ENCODE data around the gene STOM. TPM values are rescaled to one million over a fixed set of nuclear protein-coding genes. Genes with fewer than 3 reads are reported as not detected.

The STOM gene
- total and polyA plus RNA-seq, 10 of the 15 experiments (the other 5 are each of a cell fraction or from before 2014, with no cell fraction given) = 6.7 to 47.4 (median 39.8) TPM

Other genes with a start within 250 kb of the STOM start
- 16.9 and 21.0 TPM in 2 replicates for gene RAB14, start 168.4 kb downstream of the STOM start, total RNA-seq (2014; rRNA removed)
- 24.9 and 25.7 TPM in 2 replicates for gene RAB14, start 168.4 kb downstream of the STOM start, total RNA-seq (2014; rRNA removed; fragmentation: Illumina TruSeq; extraction: Trizol)
- 46.7 and 51.1 TPM in 2 replicates for gene RAB14, start 168.4 kb downstream of the STOM start, total RNA-seq (2021)
- 23.7 and 32.9 TPM in 2 replicates for gene RAB14, start 168.4 kb downstream of the STOM start, polyA plus RNA-seq (2011; rRNA removed)
- 40.8 and 48.7 TPM in 2 replicates for gene RAB14, start 168.4 kb downstream of the STOM start, polyA plus RNA-seq (2014; fragmentation: Illumina TruSeq; extraction: Trizol)
- 10 to 100 TPM; 21.3 to 26.0 TPM for gene RAB14, start 168.4 kb downstream of the STOM start, polyA plus RNA-seq (2014; fragmentation: Nextera tagmentation; extraction: Ambion mirVana)
- 15.2 and 16.7 TPM in 2 replicates for gene RAB14, start 168.4 kb downstream of the STOM start, polyA plus RNA-seq (2014; rRNA removed)
- gene RAB14, start 168.4 kb downstream of the STOM start, polyA plus RNA-seq (2016; fragmentation: Nextera tagmentation; extraction: Ambion mirVana) = 10 to 100 TPM; 57.4 to 59.9 TPM
- 6.3 and 8.1 TPM in 2 replicates for gene GSN, start 102.1 kb downstream of the STOM start, total RNA-seq (2014; rRNA removed)
- gene GSN, start 102.1 kb downstream of the STOM start, total RNA-seq (2014; rRNA removed; fragmentation: Illumina TruSeq; extraction: Trizol) = 5.1 and 5.9 TPM in 2 replicates
- 6.5 and 7.7 TPM in 2 replicates for gene GSN, start 102.1 kb downstream of the STOM start, total RNA-seq (2021)
- gene GSN, start 102.1 kb downstream of the STOM start, polyA plus RNA-seq (2011; rRNA removed) = 6.1 and 7.8 TPM in 2 replicates
- 3.9 and 6.5 TPM in 2 replicates for gene GSN, start 102.1 kb downstream of the STOM start, polyA plus RNA-seq (2014; fragmentation: Illumina TruSeq; extraction: Trizol)
- under 1 TPM; 0.66 to 0.84 TPM for gene GSN, start 102.1 kb downstream of the STOM start, polyA plus RNA-seq (2014; fragmentation: Nextera tagmentation; extraction: Ambion mirVana)
- 9.2 and 9.8 TPM in 2 replicates for gene GSN, start 102.1 kb downstream of the STOM start, polyA plus RNA-seq (2014; rRNA removed)
- gene GSN, start 102.1 kb downstream of the STOM start, polyA plus RNA-seq (2016; fragmentation: Nextera tagmentation; extraction: Ambion mirVana) = 1 to 10 TPM; 5.2 to 6.1 TPM
- gene GGTA1, start 129.6 kb upstream of the STOM start, total RNA-seq (2014; rRNA removed) = 0.23 and 0.44 TPM in 2 replicates
- 0.13 and 0.32 TPM in 2 replicates for gene GGTA1, start 129.6 kb upstream of the STOM start, total RNA-seq (2014; rRNA removed; fragmentation: Illumina TruSeq; extraction: Trizol)
- gene GGTA1, start 129.6 kb upstream of the STOM start, total RNA-seq (2021) = 0.13 TPM in 2 replicates
- gene GGTA1, start 129.6 kb upstream of the STOM start, polyA plus RNA-seq (2011; rRNA removed) = not detected in 2 replicates
- 0.17 and 0.31 TPM in 2 replicates for gene GGTA1, start 129.6 kb upstream of the STOM start, polyA plus RNA-seq (2014; fragmentation: Illumina TruSeq; extraction: Trizol)
- gene GGTA1, start 129.6 kb upstream of the STOM start, polyA plus RNA-seq (2014; fragmentation: Nextera tagmentation; extraction: Ambion mirVana) = under 1 TPM; 0.09 to 0.21 TPM
- gene GGTA1, start 129.6 kb upstream of the STOM start, polyA plus RNA-seq (2014; rRNA removed) = 0.14 and 0.65 TPM in 2 replicates
- gene GGTA1, start 129.6 kb upstream of the STOM start, polyA plus RNA-seq (2016; fragmentation: Nextera tagmentation; extraction: Ambion mirVana) = under 1 TPM in 1 of 2 experiments, not detected in 1; 0.14 TPM

Data from GM12878 (cell line).